ENCODE results near the gene ZNF525.

- no peak for TF ChIP-seq CTCF (IDR thresholded peaks at IDR 0.05; ENCODE audit: low read depth, low read length, missing input control)
- no peak for TF ChIP-seq REST (IDR thresholded peaks at IDR 0.05)
- TF ChIP-seq EGR1 (IDR thresholded peaks at IDR 0.05; ENCODE audit: low read depth in 2 of 2), result no peak
- TF ChIP-seq TAF1 (conservative IDR thresholded peaks at IDR 0.05), result no peak
- no peak for TF ChIP-seq JUND (IDR thresholded peaks at IDR 0.05)
Observed at GRCh38 chr19:53389978-53390377, 24.5 kb downstream of the ZNF525 start.

Data from liver (tissue), 3 donors.